LoVo (cell line): ENCODE results near the gene AUTS2.

Source experiments
- DNase-seq: peaks from one replicate; pipeline ENCODE4 v3.0.0-alpha.2; 2016; ENCODE audit warnings: low spot score

AUTS2 gene

GRCh38 chr7:69599955-69600709 is 1.9 kb downstream of the AUTS2 start:
- no peak for DNase-seq

- DNase-seq = no peak
These were observed 2.6 kb downstream of the AUTS2 start for GRCh38 chr7:69600710-69601519.

- DNase-seq = no peak
These were observed 4.2 kb downstream of the AUTS2 start for GRCh38 chr7:69602522-69602921.

GRCh38 chr7:69603351-69603750 is 5.1 kb downstream of the AUTS2 start:
- no peak for DNase-seq

GRCh38 chr7:69603937-69604494 is 5.7 kb downstream of the AUTS2 start:
- DNase-seq = no peak

GRCh38 chr7:69605070-69605469 is 6.8 kb downstream of the AUTS2 start:
- no peak for DNase-seq

- no peak for DNase-seq
These were observed 7.3 kb downstream of the AUTS2 start for GRCh38 chr7:69605546-69605945.

- no peak for DNase-seq
These were observed 9.8 kb downstream of the AUTS2 start for GRCh38 chr7:69608049-69608448.

- DNase-seq = no peak
These were observed 10.6 kb downstream of the AUTS2 start for GRCh38 chr7:69608878-69609277.

- DNase-seq = no peak
These were observed 11.5 kb downstream of the AUTS2 start for GRCh38 chr7:69609541-69610373.

- no peak for DNase-seq
These were observed 12.3 kb downstream of the AUTS2 start for GRCh38 chr7:69610374-69611084.

GRCh38 chr7:69612981-69613380 is 14.7 kb downstream of the AUTS2 start:
- no peak for DNase-seq

GRCh38 chr7:69613846-69614245 is 15.6 kb downstream of the AUTS2 start:
- DNase-seq = no peak

- DNase-seq = no peak
These were observed 17.4 kb downstream of the AUTS2 start for GRCh38 chr7:69615685-69616084.

GRCh38 chr7:69617364-69617763 is 19.1 kb downstream of the AUTS2 start:
- no peak for DNase-seq

- no peak for DNase-seq
These were observed 20.8 kb downstream of the AUTS2 start for GRCh38 chr7:69619054-69619453.

- no peak for DNase-seq
These were observed 21.4 kb downstream of the AUTS2 start for GRCh38 chr7:69619635-69620034.

- DNase-seq = no peak
These were observed 21.8 kb downstream of the AUTS2 start for GRCh38 chr7:69620063-69620462.

GRCh38 chr7:69620650-69621049 is 22.4 kb downstream of the AUTS2 start:
- DNase-seq = no peak

GRCh38 chr7:69622014-69622835 is 23.9 kb downstream of the AUTS2 start:
- DNase-seq = no peak

GRCh38 chr7:69622960-69623359 is 24.7 kb downstream of the AUTS2 start:
- DNase-seq = no peak
